Dendritic cell treated with granulocyte-macrophage colony-stimulating factor and Interleukin-4, amounts not matched to agents 40 ng/mL and 50 ng/mL, for 4 days (primary cell): ENCODE measurements around the gene KIRREL3.

Experiments
- H3K27ac Mint-ChIP-seq: one replicate; pipeline ENCODE4 v1.8.0; 2022; ENCODE audit warnings: mild to moderate bottlenecking, mixed read lengths
- H3K27me3 Mint-ChIP-seq: one replicate; pipeline ENCODE4 v1.8.0; 2022; ENCODE audit warnings: mild to moderate bottlenecking, mixed read lengths
- H3K36me3 Mint-ChIP-seq: one replicate; pipeline ENCODE4 v1.8.0; 2022; ENCODE audit warnings: low read depth, mixed read lengths
- H3K4me1 Mint-ChIP-seq: one replicate; pipeline ENCODE4 v1.8.0; 2022; ENCODE audit warnings: low read depth, mixed read lengths
- H3K4me3 Mint-ChIP-seq: one replicate; pipeline ENCODE4 v1.8.0; 2022; ENCODE audit warnings: mild to moderate bottlenecking, moderate library complexity, mixed read lengths
- H3K9me3 Mint-ChIP-seq: one replicate; pipeline ENCODE4 v1.8.0; 2022; ENCODE audit warnings: mixed read lengths
- intact Hi-C: fragments of 100-400 bp; cut with micrococcal nuclease; formaldehyde crosslinking; loops from one replicate; pipeline ENCODE4 v1.15.0; 2022

KIRREL3 gene

DNA sequence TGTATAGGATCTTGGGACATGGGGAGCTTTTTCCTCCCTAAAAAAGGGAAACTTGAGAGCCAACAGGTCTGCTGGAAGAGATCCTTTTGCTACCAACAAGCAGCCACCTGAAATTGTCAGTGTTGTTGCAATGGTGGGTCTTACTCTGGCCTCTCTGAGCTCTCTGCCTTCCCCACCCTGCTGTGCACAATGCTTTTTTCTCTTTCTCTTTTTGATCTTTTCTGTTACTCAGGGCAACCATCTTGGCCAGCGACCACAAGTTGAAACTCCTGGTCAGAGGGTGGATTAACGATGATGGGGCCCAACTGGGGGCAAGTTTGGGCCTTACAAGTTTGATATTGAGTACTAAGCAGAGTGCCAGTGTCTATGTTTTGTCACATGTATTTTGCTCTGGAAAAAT is 155.8 kb downstream of the KIRREL3 start:
- no peaks in the 10 kb centered on the region for H3K4me1 Mint-ChIP-seq
- H3K4me3 Mint-ChIP-seq, result no peak overlapping the region
- no peaks in the 10 kb centered on the region for H3K27me3 Mint-ChIP-seq
- intact Hi-C loops, result no loop called here
- no peaks in the 10 kb centered on the region for H3K9me3 Mint-ChIP-seq
- H3K27ac Mint-ChIP-seq, result no peak overlapping the region
- H3K36me3 Mint-ChIP-seq, result no peaks in the 10 kb centered on the region

DNA sequence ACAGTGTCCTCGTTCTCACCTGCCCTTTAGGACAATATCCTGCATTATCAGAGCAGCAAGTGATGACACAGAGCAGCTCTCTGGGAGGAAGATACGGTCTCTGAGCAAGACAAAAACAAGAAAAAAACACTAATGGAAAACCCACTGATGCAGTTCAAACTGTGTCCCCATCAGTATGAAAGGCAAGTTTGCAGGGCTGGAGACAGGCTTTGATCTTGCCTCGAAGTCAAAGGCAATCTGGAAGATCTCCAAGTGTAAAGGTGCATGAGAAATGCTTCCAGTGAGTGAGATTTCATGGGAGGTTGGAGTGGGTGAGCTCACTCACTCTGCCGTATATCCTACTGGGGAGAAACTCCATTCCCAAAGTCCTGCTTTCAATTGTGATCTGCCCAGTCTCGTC is 157.5 kb downstream of the KIRREL3 start:
- intact Hi-C loops, result no loop called here
- Mint-ChIP-seq H3K9me3 (no peaks in the 10 kb centered on the region), H3K36me3 (no peaks in the 10 kb centered on the region), H3K27ac (no peak overlapping the region), H3K27me3 (no peaks in the 10 kb centered on the region), H3K4me1 (no peaks in the 10 kb centered on the region), H3K4me3 (no peak overlapping the region)

DNA sequence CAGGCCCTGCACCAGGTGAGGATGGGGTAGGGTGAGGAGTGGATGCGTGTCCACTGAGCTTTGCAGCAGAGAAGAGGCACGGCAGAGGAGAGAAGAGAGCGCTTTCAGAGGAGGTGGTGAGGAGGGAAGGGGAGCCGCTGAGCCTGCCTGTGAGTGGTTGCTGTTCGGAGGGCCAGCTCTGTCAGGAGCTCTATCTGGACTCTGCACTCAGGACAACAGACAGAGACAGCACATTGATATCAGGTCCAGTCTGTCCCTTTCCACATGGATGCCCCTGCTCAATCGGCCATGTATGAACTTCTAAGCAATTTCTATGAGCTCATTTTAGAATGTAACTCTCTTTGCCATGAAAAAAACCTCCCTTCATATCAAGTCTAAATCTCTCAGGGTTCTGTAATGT is 158.6 kb downstream of the KIRREL3 start:
- no peaks in the 10 kb centered on the region for H3K9me3 Mint-ChIP-seq
- H3K36me3 Mint-ChIP-seq, result no peaks in the 10 kb centered on the region
- H3K27ac Mint-ChIP-seq, result no peak overlapping the region
- peaks cover 1% of the 10 kb centered on the region for H3K27me3 Mint-ChIP-seq
- H3K4me3 Mint-ChIP-seq, result no peak overlapping the region
- H3K4me1 Mint-ChIP-seq, result no peaks in the 10 kb centered on the region
- intact Hi-C loops, result no loop called here

DNA sequence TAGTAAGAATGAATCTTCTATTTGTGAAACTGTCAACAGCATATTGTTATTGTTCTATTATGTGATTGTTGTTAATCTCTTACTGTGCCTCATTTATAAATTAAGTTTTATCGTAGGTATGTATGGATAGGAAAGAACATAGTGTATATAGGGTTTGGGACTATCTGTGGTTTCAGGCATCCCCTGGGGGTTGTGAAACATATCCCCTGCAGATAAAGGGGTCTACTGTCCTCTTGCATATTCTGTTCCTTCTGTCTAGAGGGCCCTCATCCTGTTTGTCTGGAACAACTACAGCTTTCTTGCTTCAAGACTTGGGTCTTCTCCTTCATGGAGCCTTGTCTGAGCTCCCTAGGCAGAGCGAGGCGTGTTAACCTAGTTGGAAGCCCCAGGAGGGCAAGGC is 159.6 kb downstream of the KIRREL3 start:
- Mint-ChIP-seq H3K27me3 (peaks cover 1% of the 10 kb centered on the region), H3K27ac (no peak overlapping the region)

DNA sequence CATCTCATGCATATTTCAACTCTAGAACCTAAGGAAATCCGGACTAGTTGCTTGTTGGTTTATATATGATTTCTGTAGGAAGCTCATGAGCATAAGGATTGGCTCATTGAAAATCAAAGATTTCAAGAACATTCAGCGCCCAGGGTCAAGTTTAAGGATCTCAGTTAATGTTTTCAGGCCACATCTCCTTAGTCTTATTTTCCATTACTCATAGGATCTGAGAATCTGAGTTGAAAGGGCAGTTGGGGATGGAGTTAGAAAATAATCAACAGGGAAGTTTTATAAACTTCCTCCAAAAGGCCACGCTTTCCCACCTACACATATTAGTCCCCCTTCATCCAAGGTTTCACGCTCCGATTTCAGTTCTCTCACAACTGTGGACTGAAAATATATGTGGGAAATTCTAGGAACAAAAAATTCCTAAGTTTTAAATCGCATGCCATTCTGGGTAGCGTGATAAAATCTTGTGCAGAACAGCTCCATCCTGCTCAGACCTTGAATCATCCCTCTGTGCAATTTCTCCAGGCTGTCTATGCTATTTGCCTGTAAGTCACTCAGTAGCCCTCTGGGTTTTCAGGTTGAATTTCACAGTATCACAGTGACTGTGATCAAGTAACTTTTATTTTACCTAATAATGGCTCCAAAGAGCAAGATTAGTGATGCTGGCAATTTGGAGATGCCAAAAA is 160.2 kb downstream of the KIRREL3 start:
- peaks cover 1% of the 10 kb centered on the region for H3K27me3 Mint-ChIP-seq

More for the DNA sequence above, 159.6 kb downstream of the KIRREL3 start:
- H3K36me3 Mint-ChIP-seq, result no peaks in the 10 kb centered on the region
- intact Hi-C loops, result no loop called here
- no peaks in the 10 kb centered on the region for H3K9me3 Mint-ChIP-seq
- H3K4me1 Mint-ChIP-seq, result no peaks in the 10 kb centered on the region
- H3K4me3 Mint-ChIP-seq, result no peak overlapping the region

DNA sequence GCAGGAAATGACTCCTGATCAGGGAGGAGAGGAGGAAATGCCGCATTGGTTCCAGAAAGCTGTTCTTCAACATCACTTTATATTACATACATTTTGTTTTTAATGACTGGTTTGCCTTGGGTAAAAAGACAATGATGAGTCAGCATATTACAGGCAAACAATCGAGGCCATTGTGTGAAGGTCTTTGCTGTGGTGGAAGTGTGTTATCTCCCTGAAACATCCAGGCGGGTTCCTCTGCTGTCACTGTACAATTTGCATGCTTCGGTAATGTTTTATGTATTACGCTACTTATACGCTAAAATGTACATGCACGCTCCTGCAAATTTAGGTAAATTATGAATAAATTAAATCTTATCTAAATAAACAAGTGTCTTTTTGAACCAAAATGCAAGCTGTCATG is 161.1 kb downstream of the KIRREL3 start:
- Mint-ChIP-seq H3K4me1 (no peaks in the 10 kb centered on the region), H3K36me3 (no peaks in the 10 kb centered on the region), H3K9me3 (no peaks in the 10 kb centered on the region), H3K27ac (no peak overlapping the region), H3K4me3 (no peak overlapping the region), H3K27me3 (peaks cover 1% of the 10 kb centered on the region)
- intact Hi-C loops, result no loop called here

More for the DNA sequence above, 160.2 kb downstream of the KIRREL3 start:
- Mint-ChIP-seq H3K36me3 (no peaks in the 10 kb centered on the region), H3K27ac (no peak overlapping the region), H3K4me3 (no peak overlapping the region), H3K4me1 (no peaks in the 10 kb centered on the region), H3K9me3 (no peaks in the 10 kb centered on the region)
- intact Hi-C loops, result no loop called here

DNA sequence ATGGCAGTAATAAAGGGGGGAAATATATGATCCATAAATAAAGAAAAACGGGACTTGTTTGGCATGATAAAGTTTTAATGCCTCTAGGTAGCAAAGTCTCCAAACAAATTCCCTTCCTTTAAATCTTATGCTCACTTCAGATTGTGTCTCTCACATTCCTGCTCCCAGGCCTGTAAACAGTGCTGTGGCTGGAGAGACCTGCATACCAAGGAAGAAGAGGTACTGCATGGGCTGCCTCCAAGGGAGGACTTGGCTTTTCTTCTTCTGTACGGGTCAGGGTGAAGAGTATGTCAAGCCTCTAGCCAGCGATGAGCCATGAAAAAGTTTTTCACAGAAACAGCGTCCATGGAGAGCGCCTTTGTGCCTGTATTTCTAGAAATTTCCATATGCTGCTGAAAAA is 161.8 kb downstream of the KIRREL3 start:
- intact Hi-C loops, result no loop called here
- peaks cover 1% of the 10 kb centered on the region for H3K27me3 Mint-ChIP-seq
- H3K4me3 Mint-ChIP-seq, result no peak overlapping the region
- H3K36me3 Mint-ChIP-seq, result no peaks in the 10 kb centered on the region
- no peaks in the 10 kb centered on the region for H3K9me3 Mint-ChIP-seq
- no peak overlapping the region for H3K27ac Mint-ChIP-seq
- H3K4me1 Mint-ChIP-seq, result no peaks in the 10 kb centered on the region

DNA sequence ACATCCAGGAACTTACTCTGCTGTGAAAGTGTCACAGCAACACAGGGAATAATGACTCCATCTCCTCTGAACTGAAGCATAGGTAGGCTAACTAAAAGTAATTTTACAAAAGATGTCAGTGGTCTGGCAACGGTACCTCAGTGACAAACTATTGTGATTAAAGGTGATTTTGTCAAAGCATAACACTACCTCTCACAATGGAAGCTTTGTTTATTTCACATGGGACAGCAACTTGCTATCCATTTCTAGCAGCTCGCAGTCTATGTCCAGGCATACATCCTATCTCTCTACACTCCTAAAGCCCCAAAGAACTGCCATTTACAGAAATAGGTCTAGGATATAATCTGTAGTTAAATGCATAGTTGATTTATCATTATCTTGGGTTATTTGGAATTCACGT is 163.0 kb downstream of the KIRREL3 start:
- no peaks in the 10 kb centered on the region for H3K4me1 Mint-ChIP-seq
- H3K36me3 Mint-ChIP-seq, result no peaks in the 10 kb centered on the region
- intact Hi-C loops, result no loop called here
- peaks cover 1% of the 10 kb centered on the region for H3K27me3 Mint-ChIP-seq
- H3K9me3 Mint-ChIP-seq, result no peaks in the 10 kb centered on the region
- no peak overlapping the region for H3K4me3 Mint-ChIP-seq
- no peak overlapping the region for H3K27ac Mint-ChIP-seq

DNA sequence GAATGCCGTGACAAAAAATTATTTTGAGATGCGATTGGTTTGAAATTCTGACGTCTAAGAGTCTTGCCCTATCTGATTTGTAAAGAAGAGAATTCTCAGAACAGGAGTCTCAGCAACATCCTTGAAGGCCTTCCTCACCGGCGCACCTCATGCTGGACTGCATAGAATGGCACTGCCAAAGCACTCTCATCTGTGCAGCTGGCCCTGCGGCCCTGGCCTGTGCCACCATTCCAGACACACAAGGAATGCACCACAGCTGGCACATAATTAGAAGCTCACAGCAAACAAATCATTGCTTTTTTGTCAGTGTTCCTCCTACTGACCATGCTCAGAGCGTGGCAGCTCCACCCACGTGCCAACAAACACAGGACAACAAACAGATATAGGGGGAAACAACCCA is 166.0 kb downstream of the KIRREL3 start:
- no peak overlapping the region for H3K27ac Mint-ChIP-seq
- H3K4me1 Mint-ChIP-seq, result no peaks in the 10 kb centered on the region
- H3K36me3 Mint-ChIP-seq, result no peaks in the 10 kb centered on the region
- H3K9me3 Mint-ChIP-seq, result no peaks in the 10 kb centered on the region
- H3K27me3 Mint-ChIP-seq, result peaks cover 1% of the 10 kb centered on the region
- intact Hi-C loops, result no loop called here
- H3K4me3 Mint-ChIP-seq, result no peak overlapping the region

DNA sequence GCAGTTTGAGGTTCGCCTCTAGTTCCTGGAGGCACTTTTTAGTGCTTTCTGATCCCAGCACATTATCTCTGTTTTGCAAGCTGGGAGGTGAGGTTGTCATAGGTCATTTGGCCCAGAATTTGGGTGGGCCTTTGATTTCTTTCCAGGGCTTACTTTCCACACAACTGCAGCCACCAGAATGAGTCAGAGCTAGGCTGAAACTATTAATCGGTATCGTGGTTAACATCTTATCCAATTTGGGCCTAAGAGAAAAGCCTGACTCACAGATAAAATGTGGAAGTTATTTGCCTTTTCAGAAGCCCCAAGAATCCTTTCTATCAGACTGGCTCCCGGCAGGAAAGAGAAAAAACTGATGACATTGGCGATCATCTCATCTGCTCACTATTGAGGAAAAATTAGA is 166.4 kb downstream of the KIRREL3 start:
- H3K27ac Mint-ChIP-seq, result no peak overlapping the region
- H3K36me3 Mint-ChIP-seq, result no peaks in the 10 kb centered on the region
- no peak overlapping the region for H3K4me3 Mint-ChIP-seq
- H3K27me3 Mint-ChIP-seq, result peaks cover 1% of the 10 kb centered on the region
- intact Hi-C loops, result no loop called here
- H3K9me3 Mint-ChIP-seq, result no peaks in the 10 kb centered on the region
- H3K4me1 Mint-ChIP-seq, result no peaks in the 10 kb centered on the region

DNA sequence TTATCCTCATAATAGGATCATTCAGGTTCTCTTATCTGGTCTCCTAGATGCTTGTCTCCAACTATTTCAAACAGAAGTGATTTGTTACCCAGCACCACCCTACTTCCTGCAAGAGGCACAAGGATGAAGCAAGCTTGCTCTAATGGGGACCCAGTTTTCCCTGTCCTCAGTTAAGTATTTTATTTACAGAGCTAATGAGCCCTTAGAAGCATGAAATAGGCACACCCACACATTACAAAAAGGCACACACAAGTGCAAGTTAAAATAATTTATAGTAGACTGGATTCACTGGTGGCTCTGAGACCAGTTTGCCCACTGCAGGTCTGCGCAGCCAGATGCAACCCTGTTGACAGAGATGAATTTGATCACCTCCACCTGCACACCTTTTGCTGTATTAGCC is 167.5 kb downstream of the KIRREL3 start:
- Mint-ChIP-seq H3K4me3 (no peak overlapping the region), H3K4me1 (no peaks in the 10 kb centered on the region), H3K27ac (no peak overlapping the region), H3K9me3 (no peaks in the 10 kb centered on the region), H3K36me3 (no peaks in the 10 kb centered on the region), H3K27me3 (peaks cover 1% of the 10 kb centered on the region)
- intact Hi-C loops, result no loop called here

DNA sequence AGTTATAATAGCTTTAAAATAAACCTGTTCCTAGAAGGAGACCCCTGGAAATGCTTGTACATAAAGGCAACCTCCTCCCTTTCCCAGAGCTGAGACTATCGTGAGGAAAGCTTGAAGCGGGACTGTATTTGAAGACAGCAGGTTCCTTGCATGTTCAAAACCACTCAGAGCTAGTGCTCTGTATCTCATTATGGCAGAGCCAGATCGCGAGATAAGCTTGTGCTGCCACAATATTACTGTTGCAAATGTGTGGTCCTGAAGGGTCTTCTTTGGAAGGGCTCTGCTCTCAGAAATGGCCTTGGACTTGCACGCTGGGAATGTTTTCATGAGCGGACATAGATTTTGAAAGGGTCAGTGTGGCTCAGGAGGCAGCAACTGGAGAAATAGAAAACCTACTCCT is 168.2 kb downstream of the KIRREL3 start:
- Mint-ChIP-seq H3K4me1 (no peaks in the 10 kb centered on the region), H3K27ac (no peak overlapping the region), H3K27me3 (no peaks in the 10 kb centered on the region), H3K36me3 (no peaks in the 10 kb centered on the region), H3K4me3 (no peak overlapping the region), H3K9me3 (no peaks in the 10 kb centered on the region)
- intact Hi-C loops, result no loop called here

DNA sequence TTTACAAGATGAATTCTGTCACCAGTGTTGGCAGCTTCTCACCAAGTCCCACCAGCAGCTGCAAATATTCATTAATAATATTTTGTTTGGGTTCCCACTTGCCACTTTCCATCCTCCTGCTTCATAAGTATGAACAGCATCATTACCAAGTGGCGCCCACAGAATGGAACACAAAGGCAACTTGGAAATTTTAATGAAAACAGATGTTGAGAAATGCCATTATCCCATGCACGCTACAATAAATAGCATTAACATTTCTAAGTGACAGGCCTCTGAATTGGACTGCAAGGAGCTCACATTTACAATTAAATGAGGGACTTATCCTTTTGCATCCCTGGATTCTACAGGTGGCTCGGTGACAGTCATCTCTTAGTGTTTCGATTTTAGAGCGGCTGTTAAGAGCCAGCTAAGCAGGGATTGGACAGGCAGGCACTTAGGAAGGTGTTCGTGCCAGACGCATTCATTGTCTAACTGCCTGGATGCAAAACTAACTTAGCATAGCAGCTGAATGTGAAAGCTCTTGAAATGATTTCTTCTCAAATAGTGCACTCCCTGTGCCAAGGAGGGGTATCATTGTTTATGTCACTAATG is 170.3 kb downstream of the KIRREL3 start:
- H3K9me3 Mint-ChIP-seq, result no peaks in the 10 kb centered on the region
- no peaks in the 10 kb centered on the region for H3K27me3 Mint-ChIP-seq
- intact Hi-C loops, result no loop called here
- H3K4me1 Mint-ChIP-seq, result no peaks in the 10 kb centered on the region
- no peaks in the 10 kb centered on the region for H3K36me3 Mint-ChIP-seq
- no peak overlapping the region for H3K4me3 Mint-ChIP-seq
- H3K27ac Mint-ChIP-seq, result no peak overlapping the region

DNA sequence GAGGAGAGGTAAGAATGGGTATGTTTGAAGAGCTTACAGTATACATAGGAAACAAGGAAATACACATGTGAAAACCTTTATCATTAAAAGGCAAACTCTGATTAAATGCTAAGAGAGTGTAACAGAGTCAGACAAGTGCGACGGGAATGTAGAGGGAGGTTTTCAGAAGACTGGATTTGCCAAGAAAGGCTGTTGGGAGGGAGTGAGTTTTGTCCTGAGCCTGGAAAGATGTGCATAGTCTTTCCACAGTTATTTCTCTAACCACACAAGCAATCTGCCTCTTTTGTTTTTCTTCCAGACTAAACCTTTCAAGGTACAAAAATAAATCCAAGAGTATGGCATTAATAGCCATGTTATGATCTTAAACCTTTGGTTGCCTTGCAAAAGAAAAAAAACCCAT is 170.9 kb downstream of the KIRREL3 start:
- H3K4me1 Mint-ChIP-seq, result no peaks in the 10 kb centered on the region
- no peak overlapping the region for H3K27ac Mint-ChIP-seq
- H3K4me3 Mint-ChIP-seq, result no peak overlapping the region
- intact Hi-C loops, result no loop called here
- H3K27me3 Mint-ChIP-seq, result no peaks in the 10 kb centered on the region
- no peaks in the 10 kb centered on the region for H3K36me3 Mint-ChIP-seq
- no peaks in the 10 kb centered on the region for H3K9me3 Mint-ChIP-seq

DNA sequence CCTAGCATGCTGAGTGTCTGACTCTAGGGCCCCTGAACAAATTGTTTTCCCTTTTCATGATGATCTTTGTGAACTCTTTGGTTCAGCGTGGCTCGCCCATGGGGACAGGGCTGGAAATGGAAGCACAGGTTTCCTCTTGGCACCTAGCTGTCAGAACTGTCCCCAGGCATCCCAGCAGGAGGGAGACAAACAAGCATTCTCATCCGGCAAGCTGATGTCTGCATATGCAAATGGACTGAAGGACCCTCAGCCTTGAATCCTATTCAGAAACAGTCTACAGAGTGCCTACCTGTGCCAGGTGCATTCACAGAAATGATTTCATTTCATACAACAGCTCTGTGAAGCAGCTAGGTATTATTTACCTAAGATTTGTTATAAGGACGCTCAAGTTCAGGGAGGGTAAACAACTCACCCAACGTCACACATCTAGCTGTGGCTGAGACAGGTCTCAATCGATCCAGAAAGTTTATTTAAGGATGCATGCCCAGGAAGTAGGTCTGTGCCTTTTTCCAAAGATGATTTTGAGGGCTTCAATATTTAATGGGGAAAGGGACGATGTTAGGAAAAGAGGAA is 176.4 kb downstream of the KIRREL3 start:
- intact Hi-C loops, result no loop called here
- Mint-ChIP-seq H3K27me3 (no peaks in the 10 kb centered on the region), H3K27ac (no peak overlapping the region), H3K4me1 (no peaks in the 10 kb centered on the region), H3K9me3 (no peaks in the 10 kb centered on the region), H3K36me3 (no peaks in the 10 kb centered on the region), H3K4me3 (no peak overlapping the region)
